ENCODE measurements around the gene KANTR. TPM values are rescaled to one million over a fixed set of nuclear protein-coding genes. Genes with fewer than 3 reads are reported as not detected.

The KANTR gene
- total RNA-seq, 1 donor from 2014 or later = 22.8 TPM

GRCh38 chrX:53080628-53081580, 13.0 kb upstream of the KANTR start:
- DNase-seq (ENCODE audit: low spot score in 2 of 2) (no peak), FAIRE-seq (no peak)

- DNase-seq (ENCODE audit: low spot score in 2 of 2) (peak; percentile 87 to 94), FAIRE-seq (no peak)
Observed at GRCh38 chrX:53081925-53082772, 11.8 kb upstream of the KANTR start, which contains the start of gene TSPYL2. TSS of gene TSPYL2 (plus strand) at chrX:53082367. CDS start at chrX:53082499, 132 bp downstream.

DNA sequence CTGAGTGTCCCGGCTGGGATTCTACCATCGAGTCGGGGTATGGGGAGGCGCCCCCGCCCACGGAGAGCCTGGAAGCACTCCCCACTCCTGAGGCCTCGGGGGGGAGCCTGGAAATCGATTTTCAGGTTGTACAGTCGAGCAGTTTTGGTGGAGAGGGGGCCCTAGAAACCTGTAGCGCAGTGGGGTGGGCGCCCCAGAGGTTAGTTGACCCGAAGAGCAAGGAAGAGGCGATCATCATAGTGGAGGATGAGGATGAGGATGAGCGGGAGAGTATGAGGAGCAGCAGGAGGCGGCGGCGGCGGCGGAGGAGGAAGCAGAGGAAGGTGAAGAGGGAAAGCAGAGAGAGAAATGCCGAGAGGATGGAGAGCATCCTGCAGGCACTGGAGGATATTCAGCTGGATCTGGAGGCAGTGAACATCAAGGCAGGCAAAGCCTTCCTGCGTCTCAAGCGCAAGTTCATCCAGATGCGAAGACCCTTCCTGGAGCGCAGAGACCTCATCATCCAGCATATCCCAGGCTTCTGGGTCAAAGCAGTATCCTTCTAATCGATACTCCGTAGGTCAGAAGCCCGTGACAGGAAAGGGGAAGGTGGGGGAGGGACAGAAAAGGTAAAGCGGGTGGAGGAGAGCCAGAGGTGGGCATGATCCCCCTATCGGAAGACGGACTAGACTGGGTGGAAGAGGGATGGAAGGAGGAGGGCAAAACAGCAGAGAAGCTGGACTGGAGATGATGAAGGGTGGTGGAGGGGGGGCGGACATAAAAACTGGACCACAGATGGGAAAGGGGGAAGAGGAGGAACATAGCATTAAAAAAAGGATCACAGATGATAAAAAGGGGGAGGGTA, 10.9 kb upstream of the KANTR start:
- no peak for DNase-seq (ENCODE audit: low spot score in 2 of 2)
- no peak for FAIRE-seq

GRCh38 chrX:53084043-53084570, 9.8 kb upstream of the KANTR start:
- FAIRE-seq (no peak), DNase-seq (ENCODE audit: low spot score in 2 of 2) (no peak)

DNA sequence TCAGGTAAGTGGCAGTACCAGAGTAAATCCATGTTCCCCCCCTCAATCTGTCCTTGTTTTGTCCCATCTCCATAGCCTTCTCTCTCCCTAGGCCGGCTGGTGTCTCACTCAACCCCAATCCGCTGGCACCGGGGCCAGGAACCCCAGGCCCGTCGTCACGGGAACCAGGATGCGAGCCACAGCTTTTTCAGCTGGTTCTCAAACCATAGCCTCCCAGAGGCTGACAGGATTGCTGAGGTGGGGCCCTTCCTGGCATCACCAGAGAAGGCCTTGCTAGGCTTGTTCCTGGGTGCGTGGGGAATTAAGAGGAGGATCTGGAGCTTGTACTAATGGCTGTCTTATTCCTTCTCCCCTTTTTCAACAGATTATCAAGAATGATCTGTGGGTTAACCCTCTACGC, 9.1 kb upstream of the KANTR start:
- FAIRE-seq (no peak), DNase-seq (ENCODE audit: low spot score in 2 of 2) (no peak)

- FAIRE-seq (no peak), DNase-seq (ENCODE audit: low spot score in 2 of 2) (no peak)
Observed at GRCh38 chrX:53085661-53086229, 8.2 kb upstream of the KANTR start.

DNA sequence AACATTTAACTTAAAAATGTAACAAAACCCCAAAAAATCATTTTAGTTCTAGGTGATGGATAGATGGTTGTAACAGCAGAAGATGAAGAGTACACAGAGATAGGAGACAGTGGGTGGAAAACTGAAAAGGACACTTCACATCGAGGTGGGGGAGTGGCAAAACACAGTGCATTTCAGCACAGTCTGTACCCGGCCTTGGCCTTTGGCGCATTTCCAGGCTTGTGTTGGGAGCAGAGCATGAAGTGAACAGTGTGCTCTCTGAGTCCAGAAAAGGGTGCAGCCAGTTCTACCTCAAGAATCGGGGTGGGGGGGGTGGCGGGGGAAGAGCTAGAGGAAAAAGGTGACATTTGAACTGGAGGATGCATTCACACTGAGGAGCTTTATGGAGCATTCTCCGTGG, 7.5 kb upstream of the KANTR start:
- DNase-seq (ENCODE audit: low spot score in 2 of 2) (no peak), FAIRE-seq (no peak)

- FAIRE-seq (no peak), DNase-seq (ENCODE audit: low spot score in 2 of 2) (no peak)
Observed at GRCh38 chrX:53087388-53087831, 6.5 kb upstream of the KANTR start.

- no peak for FAIRE-seq
- DNase-seq (ENCODE audit: low spot score in 2 of 2) = peak in 1 of 2 donors; percentile 65
Observed at GRCh38 chrX:53088136-53088974, 5.6 kb upstream of the KANTR start.

DNA sequence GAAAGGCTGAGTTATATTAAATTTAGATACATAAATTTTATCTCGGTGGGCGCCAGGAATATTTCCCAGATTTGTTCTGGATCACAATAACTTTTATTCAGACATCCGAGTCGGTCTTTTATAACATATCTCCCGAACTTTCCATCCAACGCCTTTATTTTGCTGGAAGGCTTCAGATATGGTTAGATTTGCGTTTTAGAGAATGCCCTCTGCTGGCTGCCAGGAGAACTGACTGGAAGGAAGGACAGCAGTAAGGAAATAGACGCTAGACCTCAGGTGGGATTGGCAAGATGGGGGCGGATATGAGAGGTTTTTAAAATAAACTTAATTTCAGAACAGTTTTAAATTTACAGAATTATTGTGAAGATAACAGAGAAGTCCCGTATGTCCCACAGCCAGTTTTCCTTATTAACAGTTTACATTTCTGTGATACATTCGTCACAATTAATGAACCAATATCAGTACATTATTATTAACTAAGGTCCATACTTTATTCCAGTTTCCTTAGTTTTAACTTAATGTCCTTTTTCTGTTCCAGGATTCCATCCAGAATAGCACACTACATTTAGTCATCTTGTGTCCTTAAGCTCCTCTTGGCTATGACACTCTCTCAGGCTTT, 4.6 kb upstream of the KANTR start:
- FAIRE-seq (no peak), DNase-seq (ENCODE audit: low spot score in 2 of 2) (peak in 1 of 2 donors; percentile 54)

GRCh38 chrX:53089925-53090324, 4.0 kb upstream of the KANTR start:
- DNase-seq (ENCODE audit: low spot score in 2 of 2) (no peak), FAIRE-seq (no peak)

GRCh38 chrX:53091354-53091753, 2.6 kb upstream of the KANTR start:
- no peak for FAIRE-seq
- no peak for DNase-seq (ENCODE audit: low spot score in 2 of 2)

DNA sequence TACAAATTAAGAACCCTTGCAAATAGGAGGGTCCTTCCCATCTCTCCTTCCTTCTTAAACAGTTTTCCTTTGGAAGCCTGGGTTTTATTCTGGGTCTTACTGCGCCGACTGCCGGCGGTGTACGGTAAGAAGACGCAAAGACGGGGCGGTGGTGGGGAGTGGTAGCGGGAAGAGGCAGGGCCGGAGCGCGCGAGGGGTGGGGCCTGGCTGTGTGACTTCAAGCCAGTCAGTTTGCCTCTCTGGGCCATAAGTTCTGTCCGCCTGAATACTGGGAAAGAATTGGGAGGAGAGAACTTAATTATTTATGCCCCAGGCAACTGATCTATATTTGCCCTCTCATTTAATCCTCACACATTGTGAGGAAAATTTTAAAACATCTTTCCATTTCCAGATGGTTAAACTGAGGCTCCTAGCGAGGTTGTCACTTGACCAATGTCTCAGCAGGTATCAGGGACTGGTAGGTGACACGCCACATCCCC, 726 bp upstream of the KANTR start:
- DNase-seq (ENCODE audit: low spot score in 2 of 2) (peak in 1 of 2 donors; percentile 44), FAIRE-seq (no peak)

DNA sequence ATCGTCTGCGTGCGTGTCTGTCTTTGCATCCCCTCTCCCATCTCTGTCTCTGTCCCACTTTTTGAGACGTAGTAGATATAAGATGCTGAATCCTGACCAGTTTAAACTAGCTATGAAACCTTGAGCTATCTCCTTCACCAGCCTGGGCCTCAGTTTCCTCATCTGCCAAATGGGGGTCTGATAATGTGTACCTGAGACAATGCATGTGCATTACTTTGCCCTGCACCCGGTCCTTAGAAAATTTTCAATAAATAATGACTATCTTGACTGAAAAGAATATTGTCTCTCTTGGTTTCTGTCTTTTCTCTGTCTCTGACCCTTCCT, 602 bp downstream of the KANTR start:
- no peak for FAIRE-seq
- no peak for DNase-seq (ENCODE audit: low spot score in 2 of 2)

DNA sequence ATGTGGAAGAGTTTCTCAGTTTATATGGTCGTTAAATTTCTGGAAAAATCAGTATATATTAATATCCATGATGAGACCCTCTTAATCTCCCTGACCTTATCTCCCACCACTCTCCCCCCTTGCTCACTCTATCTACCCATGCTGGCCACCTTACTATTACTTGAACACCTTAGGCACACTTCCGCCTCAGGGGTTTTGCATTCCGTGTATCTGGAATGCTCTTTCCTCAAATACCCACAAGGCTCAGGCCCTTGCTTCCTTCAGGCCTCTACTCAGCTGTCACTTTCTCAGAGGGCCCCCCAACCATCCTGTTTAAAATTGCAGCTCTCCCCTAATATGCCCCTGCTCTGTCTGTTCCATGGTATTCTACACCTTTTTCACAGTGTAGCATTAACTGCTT, 1.9 kb downstream of the KANTR start:
- FAIRE-seq (no peak), DNase-seq (ENCODE audit: low spot score in 2 of 2) (no peak)

DNA sequence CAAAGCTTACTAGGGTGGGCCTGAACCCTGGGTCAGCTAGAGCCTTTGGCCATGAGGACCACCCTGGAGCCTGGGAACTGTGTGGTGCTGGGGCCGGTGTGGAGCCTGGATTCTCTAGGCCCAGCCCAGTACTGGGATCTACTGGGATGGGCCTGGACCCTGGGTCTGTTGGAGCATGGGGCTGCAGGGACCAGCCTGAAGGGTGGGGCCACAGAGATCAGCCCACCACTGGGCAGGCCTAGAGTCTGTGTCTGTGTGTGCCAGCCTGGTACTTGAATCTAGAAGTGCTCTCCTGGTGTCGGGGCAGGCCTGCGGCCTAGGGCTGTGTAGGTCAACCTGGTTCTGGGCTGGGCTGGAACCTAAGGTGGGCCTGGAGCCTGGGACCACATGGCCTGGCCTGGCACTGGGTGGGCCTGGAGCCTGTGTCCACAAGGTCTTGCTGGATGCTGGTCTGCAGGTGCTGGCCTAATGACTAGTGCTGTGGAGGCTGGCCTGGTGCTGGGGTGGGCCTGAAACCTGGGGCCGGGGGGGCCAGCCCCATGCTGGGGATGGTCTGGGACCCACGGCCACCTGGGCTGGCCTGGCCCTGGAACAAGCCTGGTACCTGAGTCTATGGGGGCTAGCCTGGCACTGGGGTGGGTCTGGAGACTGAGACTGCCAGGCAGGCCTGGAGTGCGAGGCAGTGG, 21.1 kb downstream of the KANTR start:
- no peak for FAIRE-seq
- no peak for DNase-seq (ENCODE audit: low spot score in 2 of 2)

GRCh38 chrX:53115550-53115874, 21.6 kb downstream of the KANTR start:
- no peak for DNase-seq (ENCODE audit: low spot score in 2 of 2)
- FAIRE-seq = no peak

DNA sequence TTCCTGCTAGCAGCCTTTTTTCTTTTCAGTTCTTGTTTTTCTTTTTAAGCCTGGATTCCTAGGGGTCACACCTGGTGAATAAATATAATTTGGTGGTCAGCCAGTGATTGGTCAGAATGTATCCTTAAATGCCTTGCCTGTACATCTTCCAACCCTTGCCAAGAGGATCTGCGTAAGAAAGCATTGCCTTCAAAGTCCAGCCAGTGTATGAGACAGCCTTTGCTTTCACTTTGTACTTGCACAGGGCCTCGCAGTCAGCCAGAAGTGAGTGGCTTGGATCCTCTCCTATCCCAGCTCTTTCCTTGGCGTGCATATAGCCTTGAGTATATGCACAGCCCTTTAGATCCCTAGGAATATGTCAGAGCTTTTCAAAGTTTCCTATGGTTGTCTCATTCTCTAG, 22.2 kb downstream of the KANTR start:
- peak in 1 of 2 donors; percentile 12 for DNase-seq (ENCODE audit: low spot score in 2 of 2)
- FAIRE-seq = no peak
